HEK293 (cell line): ENCODE data around the gene LRRC52.

ENCODE experiments used
- CTCF ChIA-PET: fragments of 350-600 bp; formaldehyde crosslinking; extraction: SDS; loops from one replicate; lab custom pipeline; 2021; ENCODE audit warnings: antibody characterized with exemption; lab: Yijun Ruan, JAX
- POLR2A ChIA-PET: fragments of 300-600 bp; formaldehyde crosslinking; extraction: SDS; loops from one replicate; lab custom pipeline; 2020; ENCODE audit warnings: antibody characterized with exemption, inconsistent platforms; lab: Yijun Ruan, JAX
- H3K27ac ChIP-seq: fragments of 200-500 bp; sonication (Bioruptor generic); 2 replicates; pipeline ENCODE4 v1.5.1; 2014; ENCODE audit warnings: low read depth, low read length, control low read depth, inconsistent platforms; ENCODE audit errors: extremely low read depth
- H3K36me3 ChIP-seq, 2 experiments: fragments of 200-500 bp in 1 of 2; sonication (Bioruptor generic) in 1 of 2; 1 replicate in 1 of 2; 2 replicates in 1 of 2; pipeline ENCODE4 v1.5.1; 2014 to 2017; ENCODE audit warnings: inconsistent platforms in 2 of 2, low read length in 2 of 2; ENCODE audit not compliant: control insufficient read depth in 2 of 2, insufficient read depth in 1 of 2
- H3K4me1 ChIP-seq: fragments of 200-500 bp; sonication (Bioruptor generic); 2 replicates; pipeline ENCODE4 v1.5.1; 2014; ENCODE audit warnings: mild to moderate bottlenecking, low read length, inconsistent platforms; ENCODE audit not compliant: control insufficient read depth, insufficient read depth
- H3K4me3 ChIP-seq: 2 replicates; pipeline ENCODE4 v1.5.1; 2011; ENCODE audit warnings: low read depth, mild to moderate bottlenecking, control low read depth, low read length, moderate library complexity
- H3K9me3 ChIP-seq: fragments of 200-500 bp; sonication (Bioruptor generic); 2 replicates; pipeline ENCODE4 v1.5.1; 2014; ENCODE audit warnings: low read depth, low read length, inconsistent platforms; ENCODE audit not compliant: control insufficient read depth, insufficient read depth
- GLI2 ChIP-seq: fragments of 450-650 bp; formaldehyde crosslinking; IDR thresholded peaks from 2 replicates; pipeline ENCODE4; 2017; ENCODE audit warnings: missing biosample characterization, missing genetic modification characterization, low read depth, borderline replicate concordance
- ZNF16 ChIP-seq: fragments of 450-650 bp; formaldehyde crosslinking; IDR thresholded peaks from 2 replicates; pipeline ENCODE4 v1.5.1; 2016; ENCODE audit warnings: low read depth, missing biosample characterization, missing genetic modification characterization
- ZNF223 ChIP-seq: fragments of 450-650 bp; formaldehyde crosslinking; IDR thresholded peaks from 2 replicates; pipeline ENCODE4 v1.5.1; 2016; ENCODE audit warnings: missing biosample characterization, missing genetic modification characterization
- ZNF26 ChIP-seq: fragments of 450-650 bp; formaldehyde crosslinking; IDR thresholded peaks from 2 replicates; pipeline ENCODE4 v1.5.1; 2016; ENCODE audit warnings: missing biosample characterization, missing genetic modification characterization
- ZNF302 ChIP-seq: fragments of 450-650 bp; formaldehyde crosslinking; IDR thresholded peaks from 2 replicates; pipeline ENCODE4 v1.5.1; 2016; ENCODE audit warnings: missing biosample characterization, missing genetic modification characterization, low read depth
- ZNF341 ChIP-seq: fragments of 450-650 bp; formaldehyde crosslinking; IDR thresholded peaks from 2 replicates; pipeline ENCODE4; 2016; ENCODE audit warnings: low read depth, missing biosample characterization, missing genetic modification characterization
- ZNF571 ChIP-seq: fragments of 450-650 bp; formaldehyde crosslinking; IDR thresholded peaks from 2 replicates; pipeline ENCODE4 v1.5.0; 2017; ENCODE audit warnings: missing biosample characterization, missing genetic modification characterization
- ZNF654 ChIP-seq: fragments of 450-650 bp; formaldehyde crosslinking; IDR thresholded peaks from 2 replicates; pipeline ENCODE4 v1.5.1; 2016; ENCODE audit warnings: low read depth, missing biosample characterization, missing genetic modification characterization
- ZNF670 ChIP-seq: fragments of 450-650 bp; formaldehyde crosslinking; IDR thresholded peaks from 2 replicates; pipeline ENCODE4 v1.5.1; 2016; ENCODE audit warnings: missing biosample characterization, missing genetic modification characterization, low read depth
- ZNF701 ChIP-seq: fragments of 450-650 bp; formaldehyde crosslinking; IDR thresholded peaks from 2 replicates; pipeline ENCODE4 v1.5.1; 2016; ENCODE audit warnings: missing biosample characterization, missing genetic modification characterization
- ZNF76 ChIP-seq: fragments of 450-650 bp; formaldehyde crosslinking; IDR thresholded peaks from 2 replicates; pipeline ENCODE4; 2016; ENCODE audit warnings: low read depth, missing biosample characterization, missing genetic modification characterization, borderline replicate concordance

The LRRC52 gene

DNA sequence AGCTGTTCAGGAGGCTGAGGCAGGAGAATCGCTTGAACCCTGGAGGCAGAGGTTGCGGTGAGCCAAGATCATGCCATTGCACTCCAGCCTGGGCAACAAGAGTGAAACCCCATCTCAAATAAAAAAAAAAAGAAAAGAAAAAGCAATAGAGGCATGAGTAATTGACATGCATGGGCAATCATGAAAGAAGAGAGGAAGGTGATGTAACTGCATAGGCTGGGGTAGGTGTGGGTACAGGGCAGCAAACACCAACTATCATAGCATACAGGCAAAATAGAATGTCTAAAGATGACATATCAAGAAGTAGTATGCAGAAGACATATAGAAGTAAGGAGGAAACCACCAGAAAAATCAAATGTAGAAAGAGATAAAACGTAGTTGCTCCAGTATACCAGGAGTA is 68.3 kb downstream of the LRRC52 start:
- no peak for TF ChIP-seq ZNF571 (tag by site-specific recombination)
- TF ChIP-seq ZNF16 (tag by site-specific recombination), result no peak
- TF ChIP-seq ZNF701, result no peak
- no peak for TF ChIP-seq ZNF654
- TF ChIP-seq ZNF670 (tag by site-specific recombination), result no peak
- no peak for TF ChIP-seq ZNF302 (tag by site-specific recombination)
- no peak for TF ChIP-seq ZNF26
- TF ChIP-seq ZNF223 (tag by site-specific recombination), result no peak
- no peak for TF ChIP-seq GLI2 (tag by site-specific recombination)
- no peak for TF ChIP-seq ZNF341 (tag by site-specific recombination)
- no peak for TF ChIP-seq ZNF76 (tag by site-specific recombination)
- H3K9me3 ChIP-seq, result no peaks in the 10 kb centered on the region
- no peak overlapping the region for H3K27ac ChIP-seq
- ChIA-PET POLR2A (no interaction called here), CTCF (no interaction called here)
- H3K36me3 ChIP-seq, result no peaks in the 10 kb centered on the region
- H3K4me1 ChIP-seq, result no peaks in the 10 kb centered on the region
- no peak overlapping the region for H3K4me3 ChIP-seq
